Stimulated activated CD4-positive, alpha-beta T cell treated with anti-CD3 and anti-CD28 coated beads, TNF-alpha, amount 100 ng/mL, for 1 hour (primary cell): ENCODE results near the gene ADISSP.
A peak's percentile ranks its signal among the peaks of the same experiment; 100 is the strongest.

Experiments used
- DNase-seq, 3 donors: peaks; one replicate each; pipeline ENCODE4 v3.0.0-alpha.2; 2020; ENCODE audit warnings: low read depth in 3 of 3, low spot score in 1 of 3

Gene ADISSP

DNA sequence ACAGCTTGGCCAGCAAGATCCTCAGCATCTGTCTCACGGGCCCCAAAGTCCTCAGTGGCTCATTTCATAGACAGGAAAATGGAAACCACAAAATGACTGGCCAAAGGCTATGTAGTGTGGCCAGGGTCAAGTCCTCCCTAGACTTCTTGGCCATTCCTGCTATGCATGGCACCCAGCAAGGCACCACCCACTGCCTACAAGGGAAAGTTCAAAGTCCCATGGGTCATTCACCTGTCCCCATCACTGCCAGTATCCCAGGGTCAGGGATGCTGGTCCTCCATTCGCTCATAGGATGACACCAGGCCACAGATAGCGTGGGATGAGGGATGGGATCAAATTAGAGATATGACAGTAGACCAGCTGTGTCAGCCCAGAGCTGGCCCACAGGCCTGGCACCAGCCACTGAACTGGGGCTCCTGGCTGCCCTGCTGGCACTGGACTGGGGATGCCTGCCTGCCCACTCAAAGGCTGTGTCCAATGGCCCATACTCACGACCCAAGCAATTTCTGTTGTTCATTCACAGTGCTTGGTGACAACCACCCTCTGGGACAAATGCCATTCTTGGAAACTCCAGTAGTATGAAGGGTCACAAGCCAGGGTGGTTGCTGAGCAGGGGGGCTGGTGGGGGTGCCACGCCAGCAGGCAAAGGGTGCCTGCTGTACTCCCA, 11.6 kb downstream of the ADISSP start:
- no peak for DNase-seq

DNA sequence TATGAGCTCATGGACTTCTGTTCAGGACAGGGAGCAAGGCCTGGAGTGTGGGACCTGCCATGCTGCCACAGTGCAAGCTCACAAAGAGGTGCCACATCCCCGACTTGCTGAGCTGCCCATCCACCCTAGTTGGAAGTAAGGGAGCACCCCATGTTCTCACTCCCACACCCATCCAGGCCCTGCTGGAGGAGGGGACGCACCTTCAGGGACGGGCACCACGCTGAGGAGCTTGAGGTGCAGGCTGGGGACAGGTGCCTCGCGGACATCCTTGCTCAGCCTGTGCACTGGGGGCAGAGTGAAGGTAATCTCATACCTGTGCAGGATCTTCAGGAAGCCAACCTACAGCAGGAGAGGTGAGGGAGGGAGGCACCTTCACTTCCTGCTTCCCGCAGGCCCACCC, 12.3 kb downstream of the ADISSP start:
- no peak for DNase-seq

DNA sequence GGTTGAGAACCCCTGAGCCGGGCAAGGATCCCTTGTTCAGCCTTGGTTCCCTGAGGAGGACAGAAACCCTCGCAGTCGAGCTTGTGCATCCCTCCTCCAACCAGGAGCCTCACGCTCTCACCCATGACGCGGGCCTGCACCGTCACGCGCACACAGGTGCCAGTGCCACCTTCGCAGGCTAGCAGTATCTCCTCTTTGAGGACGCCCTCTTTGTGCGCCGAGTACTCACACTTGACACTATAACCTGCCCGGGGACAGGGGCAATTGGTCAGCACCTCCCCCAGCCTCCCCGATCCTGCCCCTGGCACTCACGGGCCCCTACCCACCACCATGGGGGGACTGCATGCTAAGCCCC, 13.3 kb downstream of the ADISSP start:
- DNase-seq: no peak

DNA sequence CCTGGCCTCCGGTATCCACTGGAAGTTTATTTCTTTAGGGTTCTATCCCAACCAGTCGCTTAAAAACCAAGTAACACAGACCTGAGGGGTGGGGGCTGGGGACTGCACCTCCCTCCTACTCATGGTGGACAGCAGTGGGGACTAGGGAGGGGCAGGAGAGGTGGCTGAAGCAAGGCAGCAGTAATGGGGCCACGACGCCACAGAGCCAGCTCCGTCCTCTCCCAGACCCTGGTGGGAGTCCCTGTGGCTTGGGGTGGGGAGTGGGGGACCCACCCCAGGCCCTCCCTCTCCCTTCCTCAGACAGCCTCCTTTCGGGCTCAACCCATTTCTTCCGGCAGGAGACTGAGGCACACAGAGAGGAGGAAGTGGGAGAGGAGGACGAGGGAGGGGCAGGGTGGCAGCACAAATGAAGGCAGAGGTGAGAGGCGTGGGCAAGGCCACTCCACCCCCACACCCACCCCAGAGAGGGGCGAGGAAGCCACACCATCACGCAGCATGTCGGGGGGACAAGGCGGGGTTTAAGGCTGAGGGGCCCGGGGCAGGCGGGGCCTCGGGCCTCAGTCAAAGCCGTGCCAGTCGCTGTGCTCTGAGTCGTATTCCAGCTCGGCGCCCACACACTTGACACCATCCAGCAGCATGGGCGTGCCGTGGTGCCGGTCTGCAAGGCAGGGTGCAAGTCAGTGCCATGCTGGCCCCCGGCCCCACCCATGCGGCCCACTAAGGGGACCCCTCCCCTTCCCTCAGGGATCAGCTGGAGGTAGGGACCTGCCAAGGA, 13.9 kb downstream of the ADISSP start:
- DNase-seq: no peak

DNA sequence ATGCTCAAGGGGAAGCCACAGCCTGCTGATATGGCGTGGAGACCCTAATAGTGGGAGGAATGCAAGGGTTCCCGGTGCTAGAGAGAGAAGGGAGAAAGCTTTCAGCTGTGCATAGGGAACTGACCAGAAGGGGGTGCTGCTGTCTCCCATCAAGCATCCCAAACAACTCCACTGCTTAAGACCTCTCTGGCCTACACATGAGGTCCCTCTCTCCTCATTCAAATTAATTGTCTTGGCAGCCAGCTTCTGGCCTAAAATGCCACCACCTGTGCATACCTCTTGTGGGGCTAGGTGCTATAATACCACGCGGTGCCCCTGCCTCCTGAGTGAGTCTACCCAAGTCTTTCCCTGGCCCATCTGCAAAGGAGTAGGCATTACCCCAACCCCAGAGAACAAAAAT, 14.5 kb downstream of the ADISSP start:
- DNase-seq: peak in 1 of 3 donors; percentile 19

DNA sequence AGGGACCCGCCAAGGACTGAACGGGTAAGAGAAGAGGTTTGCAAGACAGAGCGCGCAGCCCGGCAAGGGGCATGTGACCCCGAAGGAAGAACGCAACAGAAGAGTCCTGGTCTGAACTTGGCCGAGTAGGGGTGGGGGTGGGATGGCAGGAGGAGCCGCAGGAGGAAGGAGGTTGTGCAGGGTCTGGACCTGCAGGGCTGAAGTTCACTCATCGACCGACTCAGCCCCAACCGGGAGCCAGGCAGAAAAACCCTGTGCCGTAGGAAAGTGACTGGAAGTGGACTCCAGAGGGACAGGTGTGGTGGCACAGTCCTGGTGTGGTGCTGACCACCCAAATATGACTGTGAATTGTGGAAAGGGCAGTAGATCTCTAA, 15.2 kb downstream of the ADISSP start:
- DNase-seq: no peak

DNA sequence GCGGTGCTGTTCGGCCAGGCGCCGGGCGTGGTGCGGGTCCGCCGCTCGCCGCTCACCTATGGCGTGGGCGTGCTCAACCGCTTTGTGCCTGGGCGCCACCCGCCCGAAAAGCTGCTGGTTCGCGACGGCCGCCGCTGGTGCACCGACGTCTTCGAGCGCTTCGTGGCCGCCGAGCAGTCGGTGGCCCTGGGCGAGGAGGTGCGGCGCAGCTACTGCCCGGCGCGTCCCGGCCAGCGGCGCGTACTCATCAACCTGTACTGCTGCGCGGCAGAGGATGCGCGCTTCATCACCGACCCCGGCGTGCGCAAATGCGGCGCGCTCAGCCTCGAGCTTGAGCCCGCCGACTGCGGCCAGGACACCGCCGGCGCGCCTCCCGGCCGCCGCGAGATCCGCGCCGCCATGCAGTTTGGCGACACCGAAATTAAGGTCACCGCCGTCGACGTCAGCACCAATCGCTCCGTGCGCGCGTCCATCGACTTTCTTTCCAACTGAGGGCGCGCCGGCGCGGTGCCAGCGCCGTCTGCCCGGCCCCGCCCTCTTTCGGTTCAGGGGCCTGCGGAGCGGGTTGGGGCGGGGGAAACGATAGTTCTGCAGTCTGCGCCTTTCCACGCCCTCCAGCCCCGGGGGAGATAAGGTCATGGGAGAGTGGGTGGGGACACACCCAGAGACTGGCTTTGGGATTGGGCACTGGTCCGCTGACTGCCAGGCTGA, 15.7 kb downstream of the ADISSP start:
- DNase-seq: no peak

DNA sequence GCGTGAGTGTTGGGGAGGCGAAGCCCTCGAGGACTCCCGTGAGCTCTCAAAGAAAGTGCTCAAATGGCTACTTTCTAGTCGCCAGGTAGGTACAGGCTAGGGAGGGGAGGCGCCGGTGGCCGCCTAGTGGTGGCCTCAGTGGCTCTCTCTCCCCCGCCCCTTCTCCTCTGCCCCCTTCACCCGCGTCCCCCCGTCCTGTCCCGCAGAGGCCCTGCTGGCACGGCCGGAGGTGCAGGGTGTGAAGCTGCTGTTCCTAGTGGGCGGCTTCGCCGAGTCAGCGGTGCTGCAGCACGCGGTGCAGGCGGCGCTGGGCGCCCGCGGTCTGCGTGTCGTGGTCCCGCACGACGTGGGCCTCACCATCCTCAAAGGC, 16.3 kb downstream of the ADISSP start:
- DNase-seq: no peak

DNA sequence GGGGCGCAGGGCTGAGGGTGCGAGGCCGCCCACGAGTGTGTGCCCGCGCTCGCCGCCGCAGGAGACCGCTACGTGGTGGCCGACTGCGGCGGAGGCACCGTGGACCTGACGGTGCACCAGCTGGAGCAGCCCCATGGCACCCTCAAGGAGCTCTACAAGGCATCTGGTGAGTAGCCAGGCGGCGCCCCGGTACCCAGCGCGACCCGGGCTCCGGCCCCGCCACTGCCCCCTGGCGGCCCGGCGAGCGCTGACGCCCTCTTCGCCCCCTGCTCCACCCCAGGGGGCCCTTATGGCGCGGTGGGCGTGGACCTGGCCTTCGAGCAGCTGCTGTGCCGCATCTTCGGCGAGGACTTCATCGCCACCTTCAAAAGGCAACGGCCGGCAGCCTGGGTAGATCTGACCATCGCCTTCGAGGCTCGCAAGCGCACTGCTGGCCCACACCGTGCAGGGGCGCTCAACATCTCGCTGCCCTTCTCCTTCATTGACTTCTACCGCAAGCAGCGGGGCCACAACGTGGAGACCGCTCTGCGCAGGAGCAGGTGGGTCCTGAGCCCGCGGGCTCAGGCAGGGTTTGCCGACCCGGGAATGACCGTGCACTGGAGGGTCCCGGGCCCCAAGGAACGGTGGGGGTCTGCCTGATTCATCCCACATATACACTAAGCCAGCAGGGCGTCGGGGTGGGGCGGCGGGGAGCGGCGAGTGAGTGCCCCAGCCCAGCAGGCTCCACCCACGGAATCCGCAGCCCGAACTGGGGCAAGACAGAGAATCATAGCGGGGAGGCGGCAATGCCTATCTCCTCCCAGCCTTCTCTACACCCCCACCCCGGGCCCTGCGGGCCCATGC, 17.6 kb downstream of the ADISSP start:
- no peak for DNase-seq

DNA sequence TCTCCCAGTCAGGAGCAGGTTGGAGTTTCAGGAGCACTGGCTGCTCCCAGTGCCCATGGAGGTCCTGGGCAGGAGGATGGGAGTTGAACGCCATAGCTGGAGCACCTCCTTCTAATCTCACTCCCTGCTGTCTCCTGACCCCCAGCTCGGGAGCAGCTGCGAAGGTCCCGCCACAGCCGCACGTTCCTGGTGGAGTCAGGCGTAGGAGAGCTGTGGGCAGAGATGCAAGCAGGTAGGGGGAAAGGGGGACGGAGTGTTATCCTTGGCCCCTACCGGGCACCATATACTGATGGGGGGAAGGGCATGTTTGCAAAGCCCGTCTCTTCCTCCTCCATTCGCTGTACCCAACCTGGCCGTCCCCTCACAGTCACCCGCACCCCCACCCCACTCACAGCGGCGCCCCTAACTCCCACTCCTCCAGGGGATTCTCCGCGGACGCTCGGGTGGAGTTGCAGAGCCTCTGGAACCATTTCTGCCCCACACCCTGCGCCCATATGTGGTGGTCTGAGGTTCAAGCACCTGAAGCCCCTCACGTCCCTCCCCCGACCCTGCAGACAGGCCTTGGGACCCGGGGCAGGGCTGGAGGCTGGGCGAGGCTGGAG, 18.4 kb downstream of the ADISSP start:
- DNase-seq: no peak

DNA sequence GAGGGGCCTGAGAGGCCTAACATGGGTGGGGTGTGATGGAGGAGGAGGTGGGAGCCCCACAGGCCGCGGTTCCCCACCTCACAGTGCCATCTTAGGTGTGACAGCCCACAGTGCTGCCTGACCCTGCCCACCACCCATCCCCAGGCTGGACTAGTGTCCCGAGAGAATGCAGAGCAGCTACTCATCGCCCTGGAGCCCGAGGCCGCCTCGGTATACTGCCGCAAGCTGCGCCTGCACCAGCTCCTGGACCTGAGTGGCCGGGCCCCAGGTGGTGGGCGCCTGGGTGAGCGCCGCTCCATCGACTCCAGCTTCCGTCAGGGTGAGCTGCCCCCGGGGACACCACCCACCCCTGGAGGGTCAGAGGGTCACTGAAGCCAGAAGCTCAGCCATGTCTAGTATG, 19.5 kb downstream of the ADISSP start:
- DNase-seq: no peak

DNA sequence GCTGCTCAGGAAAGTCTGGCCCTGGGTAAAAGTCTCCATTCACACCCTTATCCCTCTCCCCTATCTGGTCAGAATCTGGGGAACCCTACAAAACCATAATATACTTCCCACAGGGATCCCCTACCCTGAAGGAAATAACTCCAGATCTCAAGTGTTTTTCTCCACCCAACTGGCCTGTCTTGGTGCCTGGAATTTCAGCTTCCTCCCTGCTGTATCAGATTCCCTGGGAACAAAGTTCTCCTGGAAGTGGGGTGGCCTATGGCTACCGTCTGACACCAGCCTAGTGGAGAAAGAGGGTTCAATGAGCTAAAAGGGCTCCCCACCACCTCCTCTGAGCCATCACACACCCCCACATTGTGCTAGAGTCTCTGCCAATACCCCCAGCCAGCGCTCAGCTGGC, 20.1 kb downstream of the ADISSP start:
- no peak for DNase-seq

DNA sequence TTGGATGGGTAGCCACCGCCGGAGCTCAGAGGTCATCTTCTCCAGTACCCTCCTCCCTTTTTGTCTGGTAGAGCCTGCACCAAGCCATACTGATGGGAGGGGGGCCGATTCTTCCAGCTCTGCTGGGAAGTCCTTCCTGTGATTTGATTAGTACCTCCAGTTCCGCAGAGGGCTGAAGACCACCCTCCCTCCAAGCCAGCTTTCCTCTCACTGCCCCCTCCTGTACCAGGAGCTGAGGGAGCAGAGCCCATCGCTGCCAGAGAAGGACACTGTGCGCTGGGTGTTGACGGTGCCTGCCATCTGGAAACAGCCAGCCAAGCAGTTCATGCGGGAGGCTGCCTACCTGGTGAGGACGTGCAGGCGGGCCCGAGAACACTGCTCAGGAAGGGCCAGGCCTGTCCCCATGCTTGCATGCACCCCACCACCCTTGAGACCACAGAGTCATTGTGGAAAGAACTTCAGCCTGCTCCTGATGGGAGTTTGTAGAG, 21.8 kb downstream of the ADISSP start:
- no peak for DNase-seq

DNA sequence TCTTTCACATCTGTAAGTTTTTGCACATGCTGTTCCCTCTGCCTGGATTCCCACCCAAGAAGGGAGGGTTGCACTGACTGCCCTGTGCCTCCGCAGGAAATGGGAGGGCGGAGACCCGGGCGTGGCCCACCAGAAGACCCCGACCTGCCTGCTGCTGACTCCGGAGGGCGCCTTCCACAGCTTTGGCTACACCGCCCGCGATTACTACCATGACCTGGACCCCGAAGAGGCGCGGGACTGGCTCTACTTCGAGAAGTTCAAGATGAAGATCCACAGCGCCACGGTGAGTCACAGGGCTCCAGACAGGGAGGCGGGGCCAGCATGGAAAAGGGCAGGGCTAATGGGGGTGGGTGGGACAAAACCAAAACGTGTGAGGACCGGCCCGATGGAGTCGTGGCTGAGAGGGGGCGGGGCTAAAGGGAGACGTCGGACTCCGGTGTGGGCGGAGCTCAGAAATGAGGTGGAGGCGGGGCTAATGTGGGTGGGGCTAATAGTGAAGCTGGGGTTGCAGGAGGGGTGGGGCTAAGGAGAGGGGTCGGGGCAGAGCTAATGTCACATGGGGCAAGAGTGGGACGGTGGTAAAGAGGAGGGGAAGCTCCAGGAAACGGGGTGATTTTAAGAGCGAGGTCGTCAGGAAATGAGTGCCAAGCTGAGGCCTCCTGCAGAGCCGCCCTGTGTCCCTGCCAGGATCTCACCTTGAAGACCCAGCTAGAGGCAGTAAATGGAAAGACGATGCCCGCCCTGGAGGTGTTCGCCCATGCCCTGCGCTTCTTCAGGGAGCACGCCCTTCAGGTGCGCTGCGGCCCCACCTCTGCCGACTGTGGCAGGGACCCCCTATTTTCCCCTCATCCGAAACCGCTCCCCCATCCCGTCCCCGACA, 22.5 kb downstream of the ADISSP start:
- DNase-seq: peak; percentile 42 to 57 (median 47)

DNA sequence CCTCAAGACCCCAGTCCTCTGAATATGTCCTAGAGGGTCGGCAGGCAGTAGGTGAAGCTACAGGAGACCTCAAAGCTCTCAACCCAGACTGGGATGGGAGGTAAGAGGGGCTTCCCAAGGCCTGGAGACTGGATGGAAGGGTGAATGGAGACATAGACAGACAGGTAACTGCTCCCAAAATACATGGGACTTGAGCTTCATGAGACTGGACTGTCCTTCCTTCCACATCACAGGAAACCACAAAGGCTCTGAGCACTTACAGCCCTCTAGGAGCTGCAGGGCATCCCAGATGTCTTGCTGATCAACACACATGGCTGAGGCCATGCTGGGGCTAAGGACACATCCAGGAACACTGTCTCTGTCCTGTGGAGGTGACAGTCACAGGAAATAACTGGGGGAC, 23.5 kb downstream of the ADISSP start:
- DNase-seq: no peak

DNA sequence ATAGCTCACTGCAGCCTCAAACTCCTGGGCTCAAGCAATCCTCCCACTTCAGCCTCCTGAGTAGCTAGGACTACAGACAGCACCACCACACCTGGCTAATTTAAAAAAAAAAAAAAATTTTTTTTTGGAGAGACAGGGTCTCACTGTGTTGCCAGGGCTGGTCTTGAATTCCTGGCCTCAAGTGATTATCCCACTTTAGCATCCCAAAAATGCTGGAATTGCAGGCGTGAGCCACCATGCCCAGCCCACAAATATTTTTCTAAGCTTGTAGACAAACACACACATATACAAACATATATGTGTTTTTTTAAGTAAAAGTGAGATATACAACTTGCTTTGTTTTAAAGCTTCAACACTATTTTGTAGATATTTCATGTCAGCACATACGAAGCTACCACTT, 24.3 kb downstream of the ADISSP start:
- no peak for DNase-seq

DNA sequence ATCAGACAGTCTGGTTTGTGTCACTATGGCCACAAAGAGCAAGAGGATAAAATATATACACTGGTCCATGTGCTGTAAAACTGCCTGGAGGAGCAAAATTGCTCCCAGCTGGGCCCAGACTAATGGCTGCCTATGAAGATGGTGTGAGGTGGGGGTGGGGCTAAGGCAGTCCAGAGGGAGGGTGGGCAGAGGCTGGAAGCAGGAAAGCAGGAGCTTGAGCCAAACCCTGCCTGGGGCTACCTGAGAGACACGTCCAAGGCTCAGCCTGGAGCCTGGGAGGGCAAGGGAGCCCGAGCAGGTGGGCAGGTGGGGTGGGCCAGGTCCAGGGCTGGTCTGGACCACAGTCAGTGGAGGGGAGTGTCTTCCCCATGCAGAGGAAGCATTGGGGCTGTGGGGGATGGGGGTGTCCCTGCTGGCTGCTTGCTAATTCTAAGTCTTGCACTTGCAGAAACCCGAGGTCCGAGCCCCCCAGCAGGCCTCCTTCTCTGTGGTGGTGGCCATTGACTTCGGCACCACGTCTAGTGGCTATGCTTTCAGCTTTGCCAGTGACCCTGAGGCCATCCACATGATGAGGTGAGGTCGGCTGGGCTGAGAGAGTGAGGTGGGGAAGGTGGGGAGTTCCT, 25.6 kb downstream of the ADISSP start:
- no peak for DNase-seq

DNA sequence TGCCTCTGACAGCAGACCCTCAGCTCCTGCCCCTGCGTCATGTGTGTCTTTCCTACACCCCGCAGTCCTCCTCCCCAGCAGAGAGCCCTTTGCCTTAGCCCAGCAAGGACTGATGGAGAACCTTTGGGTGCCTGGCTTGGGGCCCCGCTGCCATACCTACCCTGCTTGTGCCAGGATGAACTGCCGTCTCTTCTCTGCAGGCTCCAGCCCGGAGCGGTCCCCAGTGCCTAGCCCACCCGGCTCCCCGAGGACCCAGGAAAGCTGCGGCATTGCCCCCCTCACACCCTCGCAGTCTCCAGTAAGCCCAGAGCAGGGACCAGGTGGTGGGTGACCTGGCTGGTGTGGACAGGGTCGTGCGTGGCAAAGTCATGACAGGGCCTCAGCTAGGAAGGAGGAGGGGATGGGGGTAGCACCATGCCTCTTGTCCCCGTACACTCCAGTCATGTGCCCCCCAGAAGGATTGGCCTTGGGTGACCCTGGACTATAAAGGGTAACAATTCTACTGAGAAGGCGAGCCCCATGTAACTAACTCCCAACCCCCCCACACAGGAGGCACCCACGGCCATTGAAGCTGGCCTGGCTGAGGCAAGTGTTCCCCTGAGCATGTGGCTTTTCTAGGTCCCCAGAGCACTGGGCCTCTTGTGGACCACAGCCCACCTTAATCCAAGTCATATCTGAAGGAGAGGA, 26.8 kb downstream of the ADISSP start:
- DNase-seq: no peak

DNA sequence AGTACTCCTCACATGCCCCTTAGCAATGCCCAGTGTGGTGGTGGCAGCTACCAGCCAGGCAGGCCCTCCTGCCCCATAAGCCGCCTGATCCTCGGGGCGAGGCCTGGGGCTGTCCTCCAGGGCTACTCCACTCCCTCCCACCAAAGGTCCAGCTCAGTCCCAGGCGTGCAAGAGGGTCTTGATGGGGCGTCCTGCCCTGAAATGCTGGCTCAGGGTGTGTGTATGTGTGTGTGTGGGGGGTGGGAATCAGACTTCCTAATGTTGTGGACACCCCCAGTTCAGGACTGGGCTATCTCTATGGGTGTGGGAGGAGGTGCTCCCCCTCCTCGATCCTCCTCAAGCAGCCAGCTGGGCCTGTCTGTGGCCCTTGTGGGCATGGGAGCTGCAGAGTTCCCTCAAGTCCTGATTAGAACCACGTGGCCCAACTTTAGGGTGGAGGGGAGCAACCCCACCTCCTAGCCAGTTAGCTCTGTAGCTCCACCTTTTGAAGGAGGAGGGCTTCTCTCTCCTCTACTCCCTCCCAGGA, 27.6 kb downstream of the ADISSP start:
- DNase-seq: no peak
